Stimulated activated CD4-positive, alpha-beta T cell treated with anti-CD3 and anti-CD28 coated beads, Interleukin-15, amount 100 ng/mL, for 24 hours (primary cell): ENCODE data around the gene SLC8B1.

ENCODE experiments used
- DNase-seq: peaks from one replicate; pipeline ENCODE4 v3.0.0-alpha.2; 2020

Gene SLC8B1

DNA sequence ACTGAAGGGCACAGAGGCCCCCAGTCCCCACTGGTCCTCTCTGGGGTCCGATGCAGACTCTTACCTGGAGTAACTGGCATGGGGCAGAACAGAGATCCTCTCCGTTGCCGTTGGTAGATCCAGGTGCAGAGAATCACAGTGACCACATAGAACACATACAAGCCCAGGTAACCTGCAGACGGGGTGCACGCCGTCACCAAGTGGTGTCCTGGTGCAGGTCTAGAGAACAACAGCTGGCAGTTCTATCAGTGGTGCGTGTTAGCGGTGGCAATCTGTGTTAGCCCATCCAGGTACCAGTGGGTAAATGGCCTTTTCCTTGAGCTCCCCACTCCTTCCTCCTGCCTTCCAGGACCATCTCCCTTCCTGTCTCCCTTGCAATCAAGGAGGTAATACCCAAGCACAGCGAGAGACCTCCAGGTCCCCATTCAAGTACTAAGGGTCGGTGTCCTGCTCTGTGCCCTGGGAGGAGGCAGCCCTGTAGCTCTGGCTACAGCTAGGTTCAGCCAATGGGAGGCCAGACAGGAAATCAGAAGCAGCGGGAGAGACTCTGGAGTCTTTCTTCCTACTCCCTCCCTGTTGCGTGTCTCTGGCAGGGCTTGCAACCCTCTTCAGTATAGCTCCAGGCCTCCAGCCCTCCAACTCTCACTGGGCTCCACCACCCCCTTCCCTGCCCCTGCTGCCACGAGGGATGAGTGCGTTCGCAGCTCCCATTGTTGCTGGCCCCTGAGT, 15.8 kb downstream of the SLC8B1 start:
- DNase-seq, result no peak

DNA sequence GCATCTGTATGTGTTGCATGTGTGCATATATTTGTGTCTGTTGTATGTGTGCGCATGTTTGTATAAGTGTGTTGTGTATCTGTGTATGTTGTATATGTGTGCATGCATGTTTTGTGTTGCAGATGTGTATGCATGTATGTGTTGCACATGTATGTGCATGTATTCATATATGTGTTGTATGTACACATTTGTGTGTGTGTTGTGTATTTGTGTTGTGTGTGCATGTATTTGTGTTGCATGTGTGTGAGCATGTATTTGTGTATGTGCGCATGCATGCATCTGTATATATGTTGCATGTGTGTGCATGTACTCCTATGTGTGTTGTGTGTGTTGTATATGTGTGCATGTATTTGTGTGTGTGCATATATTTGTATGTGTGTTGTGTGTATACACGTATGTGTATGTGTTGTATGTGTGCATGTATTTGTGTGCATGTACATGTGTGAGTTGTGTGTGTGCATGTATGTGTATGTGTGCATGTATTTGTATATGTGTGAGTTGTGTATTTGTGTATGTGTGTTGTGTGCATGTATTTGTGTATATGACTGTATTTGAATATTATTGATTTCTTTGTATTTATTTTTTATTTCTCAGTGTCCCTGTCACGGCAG, 16.8 kb downstream of the SLC8B1 start:
- no peak for DNase-seq

DNA sequence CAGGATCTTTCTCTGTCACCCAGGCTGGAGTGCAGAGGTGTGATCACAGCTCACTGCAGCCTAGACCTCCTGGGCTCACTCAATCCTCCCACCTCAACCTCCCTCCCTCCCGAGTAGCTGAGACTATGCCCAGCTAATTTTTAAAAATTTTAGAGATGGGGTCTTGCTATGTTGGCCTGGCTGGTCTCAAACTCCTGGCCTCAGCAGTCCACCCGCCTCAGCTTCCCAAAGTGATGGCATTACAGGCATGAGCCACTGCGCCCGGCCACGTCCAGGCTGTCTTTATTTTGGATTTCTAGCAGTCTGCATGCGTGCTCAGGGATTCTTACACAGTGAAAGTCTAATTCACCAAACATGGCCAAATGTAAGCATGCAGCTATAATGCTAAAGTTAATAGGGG, 17.8 kb downstream of the SLC8B1 start:
- no peak for DNase-seq

DNA sequence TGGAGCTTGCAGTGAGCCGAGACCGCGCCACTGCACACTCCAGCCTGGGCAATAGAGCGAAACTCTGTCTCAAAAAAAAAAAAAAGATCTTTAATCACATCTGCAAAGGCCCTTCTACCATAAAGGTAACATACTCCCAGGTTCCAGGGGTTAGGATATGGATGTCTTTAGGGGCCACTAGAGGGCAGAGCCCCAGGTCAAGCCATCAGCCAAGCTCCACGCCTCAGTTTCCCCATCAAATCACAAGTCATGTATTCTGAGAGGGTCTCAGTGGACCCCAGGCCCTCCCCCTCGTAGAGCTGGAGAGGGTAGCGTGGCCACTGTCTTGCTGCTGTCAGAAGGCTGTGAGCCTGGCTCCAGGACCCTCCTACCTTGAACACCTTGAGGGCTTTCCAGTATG, 18.8 kb downstream of the SLC8B1 start:
- DNase-seq, result no peak

DNA sequence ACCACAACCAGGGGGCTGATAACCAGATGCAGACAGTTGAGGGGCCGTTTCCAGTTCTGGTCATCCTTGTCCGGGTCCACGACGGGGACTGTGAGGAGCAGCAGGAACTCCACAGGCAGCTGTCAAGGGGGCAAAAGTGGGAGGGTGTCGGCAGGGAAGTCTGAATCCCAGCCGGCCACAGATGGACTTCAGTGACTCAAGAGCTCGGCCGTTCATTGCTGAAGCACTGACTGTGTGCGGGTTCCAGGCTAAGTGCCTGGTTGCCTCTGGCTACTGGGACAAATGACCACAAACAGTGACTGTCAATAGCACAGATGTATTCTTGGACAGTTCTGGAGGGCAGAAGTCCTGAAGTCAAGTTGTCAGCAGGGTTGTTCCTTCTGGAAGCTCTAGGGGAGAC, 19.6 kb downstream of the SLC8B1 start:
- DNase-seq, result no peak

DNA sequence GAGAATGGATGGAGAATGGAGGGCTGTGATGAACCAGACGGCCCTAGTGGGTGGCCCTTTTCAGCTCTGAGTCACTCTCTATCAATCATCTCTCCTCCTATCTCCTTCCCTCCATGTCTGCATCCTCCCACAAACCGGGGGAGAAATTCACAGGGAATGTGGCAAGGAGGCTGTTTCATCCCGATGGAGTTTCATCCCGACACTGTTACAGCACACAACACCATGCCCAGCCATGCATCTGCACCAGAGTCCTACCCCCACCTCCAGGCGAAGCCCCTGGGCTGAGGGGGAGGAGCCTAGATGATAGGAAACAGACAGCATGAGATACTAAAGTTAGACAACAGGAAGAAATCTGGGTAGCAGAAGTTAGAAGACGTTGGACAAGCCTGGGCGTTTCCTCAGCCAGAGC, 20.8 kb downstream of the SLC8B1 start:
- no peak for DNase-seq

DNA sequence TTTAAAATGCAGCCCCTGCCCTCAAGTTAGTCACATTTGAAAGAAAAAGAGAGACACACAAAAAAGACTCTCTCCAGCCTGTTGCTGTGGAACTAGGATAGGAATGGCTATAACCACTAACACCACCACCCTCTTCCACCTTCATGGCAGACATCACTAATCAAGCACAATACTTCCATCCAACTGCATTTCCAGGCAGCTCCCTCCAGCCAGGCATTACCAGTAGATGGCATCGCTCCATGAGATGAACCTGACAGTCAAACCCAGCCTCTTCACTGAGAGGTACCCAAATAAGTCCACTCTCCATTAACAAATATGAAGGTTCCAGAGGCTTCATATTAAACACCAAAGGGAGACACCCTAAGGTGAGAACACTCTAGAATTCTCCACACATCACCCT, 24.4 kb downstream of the SLC8B1 start:
- DNase-seq, result peak; percentile 28

DNA sequence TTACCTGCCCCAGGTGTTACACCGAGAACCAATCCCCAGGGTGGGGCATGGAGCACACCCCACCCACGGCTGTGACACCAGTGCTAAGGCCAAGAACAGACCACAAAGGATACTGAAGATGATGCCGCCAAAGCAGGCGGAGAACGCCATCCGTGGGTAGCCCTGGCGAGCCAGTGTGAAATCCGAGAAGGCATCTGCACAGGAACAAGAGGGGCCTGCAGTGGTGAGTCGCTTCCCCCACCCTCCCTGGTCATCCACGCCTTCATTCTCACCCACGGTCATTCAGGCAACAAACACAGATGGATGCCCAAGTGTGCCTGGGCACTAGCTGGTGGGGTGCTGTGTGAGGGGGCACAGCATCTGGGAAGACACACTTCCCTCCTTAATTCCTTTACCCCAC, 28.5 kb downstream of the SLC8B1 start:
- no peak for DNase-seq

DNA sequence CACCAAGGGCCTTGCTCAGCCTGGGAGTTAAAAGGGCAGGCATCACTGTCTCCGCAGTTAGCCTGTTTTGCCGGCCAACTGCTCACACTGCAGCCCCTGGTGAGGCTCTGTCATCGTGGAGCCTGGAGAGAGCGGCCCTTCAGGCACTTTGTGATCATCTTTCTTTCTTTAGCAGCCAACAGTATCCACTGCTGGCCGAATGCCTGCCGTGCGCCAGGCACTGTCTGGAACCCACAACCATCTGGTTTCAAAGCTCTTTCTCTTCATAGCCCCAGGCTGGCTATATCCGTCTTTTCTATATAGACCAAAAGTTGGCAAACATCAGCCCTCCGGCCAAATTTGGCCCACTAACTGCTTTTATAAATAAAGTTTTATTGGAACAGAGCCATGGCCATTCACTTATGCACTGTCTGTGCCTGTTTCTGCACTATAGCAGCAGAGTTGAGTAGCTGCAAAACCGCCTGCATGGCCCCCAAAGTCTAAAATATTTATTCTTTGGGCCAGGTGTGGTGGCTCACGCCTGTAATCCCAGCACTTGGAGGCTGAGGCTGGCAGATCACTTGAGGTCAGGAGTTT, 29.5 kb downstream of the SLC8B1 start:
- DNase-seq, result no peak

DNA sequence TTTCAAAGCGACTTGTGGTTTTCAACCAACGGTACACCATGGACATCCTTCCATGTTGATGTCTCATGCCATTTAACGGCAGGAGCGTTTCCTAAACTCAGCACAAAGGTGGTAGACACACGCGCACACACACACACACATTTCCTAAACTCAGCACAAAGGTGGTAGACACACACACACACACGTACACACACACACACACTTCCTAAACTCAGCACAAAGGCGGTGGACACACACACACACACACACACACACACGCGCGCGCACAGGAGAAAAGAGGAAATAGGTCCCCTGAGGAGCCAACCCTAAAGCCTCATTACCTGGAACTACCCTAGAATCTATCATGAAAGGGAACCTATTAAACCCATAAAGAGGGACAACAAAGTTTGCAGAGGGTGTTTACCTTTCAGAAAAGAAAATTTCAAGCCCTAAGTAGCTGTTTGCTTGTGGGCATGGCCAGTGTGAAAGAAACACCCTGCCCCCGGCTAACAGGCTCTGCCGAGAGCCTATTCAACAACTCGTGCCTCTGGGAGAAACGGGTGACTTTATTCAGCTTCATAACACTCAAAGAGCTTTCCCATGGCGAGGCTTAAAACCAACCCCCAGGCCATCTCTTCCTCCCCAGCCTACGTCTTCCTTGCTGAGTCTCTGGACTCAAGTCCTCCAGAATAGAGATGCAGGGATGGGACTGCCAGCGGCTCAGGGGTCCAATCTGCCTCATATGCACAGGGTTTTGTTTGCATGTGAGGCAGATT, 31.8 kb downstream of the SLC8B1 start:
- no peak for DNase-seq

DNA sequence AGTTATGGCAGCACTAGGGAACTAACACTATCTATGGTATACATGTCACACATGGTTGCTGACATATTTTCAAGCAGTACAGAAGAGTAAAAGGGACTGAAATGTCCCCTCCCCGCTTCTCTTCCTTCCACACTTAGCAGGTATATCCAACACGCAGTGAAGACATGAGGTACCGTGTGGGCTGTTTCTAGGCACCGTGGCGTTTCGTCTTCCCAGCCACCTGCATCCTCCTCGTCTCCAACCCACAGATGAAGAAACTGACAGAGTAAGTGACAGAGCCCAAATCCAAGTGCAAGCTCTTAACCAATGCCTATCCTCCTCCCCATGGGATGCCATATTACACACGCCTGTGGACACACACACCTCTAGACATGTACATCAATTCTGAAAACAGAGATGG, 32.4 kb downstream of the SLC8B1 start:
- DNase-seq, result no peak

DNA sequence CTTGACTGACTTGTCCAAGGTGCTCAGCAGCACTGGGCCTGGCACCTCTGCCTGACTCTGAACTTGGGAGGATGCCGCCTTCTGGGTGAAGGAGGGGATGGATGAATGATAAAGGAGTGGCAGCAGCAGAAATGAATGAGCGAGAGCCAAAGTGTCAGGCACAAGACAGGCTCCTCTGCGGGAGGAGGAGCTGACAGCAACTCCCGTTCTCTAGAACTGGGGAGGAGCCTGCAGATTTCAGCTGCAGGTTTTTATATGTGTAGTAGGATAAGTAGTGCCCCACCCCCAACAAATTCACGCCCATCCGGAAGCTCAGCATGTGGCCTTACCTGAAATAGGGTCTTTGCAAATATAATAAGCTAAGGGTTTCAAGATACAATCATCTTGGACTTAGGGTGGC, 33.1 kb downstream of the SLC8B1 start:
- no peak for DNase-seq

DNA sequence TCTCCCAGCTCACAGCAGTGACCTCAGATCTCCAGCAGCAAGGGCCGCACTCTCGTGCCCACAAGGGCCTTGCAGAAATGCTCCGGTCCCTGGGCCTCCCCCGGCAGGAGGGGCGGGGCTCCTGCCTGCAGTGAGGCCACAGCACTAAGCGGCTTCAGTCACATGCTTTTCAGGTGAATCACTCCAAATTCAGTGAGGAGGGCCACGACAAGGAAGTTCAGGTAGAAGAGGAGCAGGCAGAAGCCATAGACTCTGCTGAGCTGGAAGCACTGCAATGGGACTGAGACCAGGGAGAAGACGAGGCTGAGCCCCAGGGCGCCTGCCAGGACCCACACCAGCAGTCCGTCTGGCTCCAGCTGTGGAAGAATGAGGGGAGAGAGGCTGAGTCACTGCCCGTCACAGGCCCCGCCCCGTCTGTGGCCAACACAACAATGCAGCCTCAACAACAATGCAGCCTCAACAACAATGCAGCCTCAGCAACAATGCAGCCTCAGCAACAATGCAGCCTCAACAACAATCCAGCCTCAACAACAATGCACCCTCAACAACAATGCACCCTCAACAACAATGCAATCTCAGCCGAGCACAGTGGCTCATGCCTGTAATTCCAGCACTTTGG, 35.2 kb downstream of the SLC8B1 start:
- DNase-seq, result no peak

DNA sequence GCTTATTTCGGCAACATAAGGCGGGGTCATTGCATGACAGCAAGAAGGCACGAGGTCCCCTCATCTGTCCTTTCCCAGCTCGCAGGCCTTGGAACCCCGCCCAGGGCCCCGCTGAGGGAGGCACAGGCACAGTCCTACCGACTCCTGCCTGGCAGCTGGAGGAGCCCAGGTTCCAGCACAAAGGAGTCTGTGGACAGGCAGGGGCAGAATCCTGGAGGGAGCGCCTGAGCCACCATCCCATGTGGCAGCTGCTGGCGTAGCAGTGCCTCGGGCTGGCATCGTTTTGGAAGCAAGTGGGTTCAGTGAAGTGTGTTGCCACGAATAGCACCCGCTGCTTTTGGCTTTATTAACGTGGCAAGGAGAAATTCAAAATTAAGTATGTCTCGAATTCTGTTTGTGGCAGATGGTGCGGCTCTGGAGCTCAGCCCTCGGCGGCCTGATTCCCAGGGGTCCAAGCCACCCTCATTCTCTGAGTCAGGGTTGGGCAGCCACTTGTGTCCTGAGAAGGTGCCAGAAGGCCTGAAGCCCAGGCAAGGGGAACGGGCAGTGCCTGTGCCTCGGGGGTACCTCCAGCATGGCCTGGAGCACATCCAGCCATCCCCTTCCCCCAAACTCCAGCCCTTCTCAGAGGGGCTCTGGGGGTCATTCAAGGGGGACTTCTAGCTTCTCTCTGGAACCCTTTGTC, 35.9 kb downstream of the SLC8B1 start:
- DNase-seq, result no peak

DNA sequence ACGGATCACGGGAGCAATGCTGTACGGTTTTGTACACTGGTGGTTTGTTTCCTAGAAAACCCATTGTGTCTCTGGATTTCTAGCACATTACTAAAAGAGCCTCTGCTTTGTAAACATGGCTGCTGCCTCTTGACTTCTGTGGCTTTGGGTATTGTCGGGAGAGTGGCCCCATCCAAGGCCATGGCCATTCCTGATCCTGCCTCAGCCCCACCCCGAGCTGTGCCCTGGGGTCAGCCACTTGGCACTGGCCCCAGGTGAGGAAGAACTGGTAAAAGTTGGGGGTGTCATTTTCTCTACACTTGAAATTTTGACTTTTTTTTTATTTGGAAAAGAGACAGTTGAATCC, 36.5 kb downstream of the SLC8B1 start:
- no peak for DNase-seq

DNA sequence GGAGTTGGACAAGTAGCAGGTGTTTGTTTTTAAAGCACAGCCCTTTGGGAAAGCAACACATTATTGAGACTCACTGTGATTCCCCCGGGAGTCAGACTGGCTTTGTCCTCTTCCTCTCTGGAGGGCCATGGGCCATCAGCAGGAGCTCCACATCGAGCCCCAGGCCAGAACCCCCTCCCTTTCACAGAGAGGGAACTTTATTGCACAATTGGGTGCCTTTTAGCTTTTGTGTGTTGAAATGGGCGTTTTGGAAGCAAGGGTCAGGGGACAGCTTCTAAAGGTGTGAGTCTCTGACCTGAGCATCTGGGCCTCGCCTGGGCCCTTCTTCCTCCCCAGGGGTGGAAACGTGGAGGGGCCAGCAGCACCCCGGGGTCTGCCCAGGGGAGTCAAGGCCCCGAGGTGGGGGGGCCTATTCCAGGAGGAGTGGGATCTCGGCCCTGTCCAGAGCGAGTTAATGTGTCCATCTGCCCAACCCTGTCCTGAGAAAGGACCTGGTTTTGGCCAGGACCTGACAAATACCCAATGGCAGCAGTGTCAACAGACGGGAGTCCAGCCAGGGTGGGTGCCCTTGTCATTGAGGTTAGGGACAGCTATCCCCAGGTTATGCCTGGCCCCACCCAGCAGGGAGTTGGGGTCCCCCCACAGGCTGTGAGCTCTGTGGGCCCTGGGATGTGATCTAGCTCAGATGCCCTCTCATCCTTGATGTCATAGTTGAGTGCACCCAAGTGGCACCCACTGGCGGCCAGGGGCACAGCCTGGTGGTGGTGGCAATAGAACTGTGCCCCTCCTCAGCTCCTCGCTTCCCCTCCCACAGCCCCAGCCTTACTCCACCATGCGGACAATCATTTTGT, 37.1 kb downstream of the SLC8B1 start:
- DNase-seq, result no peak

DNA sequence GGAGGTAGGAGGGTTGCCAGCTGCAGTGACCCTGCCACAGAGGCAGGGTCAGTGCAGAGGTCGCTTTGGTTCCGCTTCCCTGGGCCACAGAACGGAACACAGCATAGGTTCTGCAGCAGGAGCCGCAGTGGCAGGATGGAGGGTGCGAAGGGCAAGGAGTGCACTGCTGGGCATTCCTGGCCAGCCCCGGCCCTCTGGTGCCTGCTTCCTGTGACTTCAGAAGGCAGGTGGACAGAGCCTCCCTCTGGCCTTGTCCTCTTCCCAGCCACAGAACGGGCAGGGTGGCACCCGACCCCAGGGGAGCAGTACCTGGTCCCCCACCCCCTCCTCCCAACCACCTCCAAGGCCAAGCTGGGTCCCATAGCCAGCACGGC, 37.7 kb downstream of the SLC8B1 start:
- no peak for DNase-seq

DNA sequence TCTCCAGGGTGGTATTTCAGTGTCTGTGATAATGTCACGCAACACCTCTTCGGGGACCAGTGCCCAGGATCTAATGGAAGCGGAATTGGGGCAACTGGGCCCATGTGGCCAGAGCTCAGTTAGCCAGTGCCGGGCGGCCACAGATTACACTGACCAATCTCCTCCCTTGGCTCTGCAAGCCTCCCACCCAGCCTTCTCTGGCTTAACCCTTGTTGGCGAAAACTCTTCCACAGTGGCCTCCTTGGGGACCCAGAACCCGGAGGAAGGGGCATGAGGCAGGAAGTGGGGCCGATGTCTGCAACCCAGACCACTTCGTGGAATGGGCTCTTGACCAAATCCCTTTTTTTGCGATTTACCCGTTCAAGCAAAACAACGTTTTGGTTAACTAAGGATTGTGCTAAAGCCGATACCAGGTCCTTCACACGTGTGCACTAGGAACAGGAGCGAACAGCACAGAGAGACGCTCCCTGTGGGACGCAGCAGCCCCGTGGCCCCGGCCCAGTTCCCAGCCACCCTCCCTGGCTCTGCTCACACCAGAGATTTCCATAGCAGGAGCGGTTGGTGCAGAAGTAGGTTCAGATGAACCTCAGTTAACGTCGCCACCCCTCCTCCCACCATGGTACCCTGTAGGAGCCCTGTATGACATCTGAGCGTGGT, 38.2 kb downstream of the SLC8B1 start:
- no peak for DNase-seq

DNA sequence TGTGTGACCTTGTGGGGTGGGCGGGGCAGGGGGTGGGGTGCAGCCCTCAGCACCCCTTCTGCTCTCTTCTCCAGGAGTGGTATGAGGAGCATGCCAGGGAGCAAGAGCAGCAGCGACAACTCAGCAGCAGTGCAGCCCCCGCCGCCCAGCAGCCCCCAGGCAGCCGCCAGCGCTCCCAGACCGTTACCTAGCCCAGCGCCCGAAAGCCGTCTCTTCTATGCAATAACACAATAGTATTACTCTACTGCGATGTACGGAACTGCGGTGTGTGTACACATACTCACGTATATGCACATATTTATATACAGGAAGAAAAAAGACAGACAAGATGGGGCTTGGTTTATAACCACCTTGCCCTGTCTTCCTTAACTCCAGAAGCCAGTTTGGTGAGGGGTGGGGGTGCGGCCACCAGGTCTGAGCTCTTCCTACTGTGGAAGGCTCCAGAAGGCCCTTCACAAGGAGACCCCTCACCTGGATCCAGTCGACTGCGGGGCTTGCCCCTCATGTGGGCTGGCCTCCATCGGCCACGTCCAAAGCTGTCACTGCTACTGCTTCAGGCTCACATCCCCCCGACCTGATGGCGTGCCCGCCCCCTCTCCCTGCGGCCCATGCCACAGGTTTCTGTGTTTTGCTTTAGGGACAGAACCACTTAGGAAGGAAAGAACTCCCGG, 38.9 kb downstream of the SLC8B1 start:
- no peak for DNase-seq

DNA sequence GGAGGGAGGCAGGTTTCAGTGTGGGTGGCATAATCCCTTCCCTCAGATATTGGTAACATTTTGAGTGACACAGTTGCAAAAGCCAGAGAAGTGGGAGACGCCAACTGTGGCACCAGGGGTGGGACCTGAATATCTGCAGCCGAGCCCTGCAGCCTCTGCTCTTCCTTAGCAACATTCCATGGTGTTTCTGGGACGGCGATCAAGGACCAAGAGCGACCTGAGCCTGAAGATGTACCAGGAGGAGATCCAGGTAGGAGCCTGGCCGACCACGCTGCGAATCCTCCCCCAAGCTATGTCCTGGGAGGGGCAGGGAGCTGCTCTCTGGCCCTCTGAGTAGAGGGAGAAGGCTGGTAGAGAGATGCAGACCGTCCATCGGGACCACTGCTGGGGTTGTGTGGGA, 41.8 kb downstream of the SLC8B1 start:
- no peak for DNase-seq

DNA sequence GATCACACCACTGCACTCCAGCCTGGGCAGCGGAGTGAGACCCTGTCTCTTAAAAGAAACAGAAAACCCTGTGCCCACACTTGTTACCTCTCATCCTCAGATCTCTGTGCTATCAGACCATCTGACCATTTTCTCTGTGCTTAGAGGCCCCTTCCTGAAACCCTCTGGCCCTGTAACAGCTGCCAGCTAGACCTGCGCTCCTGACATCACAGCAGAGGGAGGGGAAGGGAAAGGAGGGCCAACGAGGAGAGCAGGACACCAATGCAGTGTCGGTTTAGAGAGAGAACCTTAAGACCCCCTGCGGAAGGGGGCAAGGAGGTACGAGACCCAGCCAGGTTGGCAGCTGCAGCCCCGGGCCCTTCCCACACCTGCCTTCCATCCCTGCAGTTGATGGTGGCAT, 42.4 kb downstream of the SLC8B1 start:
- no peak for DNase-seq
